RWPE1 (cell line): ENCODE measurements around the gene BAIAP2L2.

Experiments used
- CTCF ChIA-PET: fragments of 350-600 bp; sonication (Branson Sonifier 250); formaldehyde crosslinking; extraction: SDS; loops from one replicate; lab custom pipeline; 2021; lab: Yijun Ruan, JAX
- POLR2A ChIA-PET: fragments of 400-600 bp; formaldehyde crosslinking; extraction: SDS; loops from one replicate; lab custom pipeline; 2020; ENCODE audit warnings: antibody characterized with exemption; ENCODE audit not compliant: low non-redundant PET; lab: Yijun Ruan, JAX
- DNase-seq: peaks from one replicate; pipeline ENCODE4 v3.0.0; 2012; ENCODE audit warnings: low spot score
- H3K27ac ChIP-seq: fragments of 450-650 bp; 2 replicates; pipeline ENCODE4 v1.5.1; 2017
- TF ChIP-seq, protein P1 (sequence below): fragments of 450-650 bp; conservative IDR thresholded peaks from 2 replicates; pipeline ENCODE4 v1.5.1; 2017; ENCODE audit warnings: low read depth, mild to moderate bottlenecking

BAIAP2L2 gene

DNA sequence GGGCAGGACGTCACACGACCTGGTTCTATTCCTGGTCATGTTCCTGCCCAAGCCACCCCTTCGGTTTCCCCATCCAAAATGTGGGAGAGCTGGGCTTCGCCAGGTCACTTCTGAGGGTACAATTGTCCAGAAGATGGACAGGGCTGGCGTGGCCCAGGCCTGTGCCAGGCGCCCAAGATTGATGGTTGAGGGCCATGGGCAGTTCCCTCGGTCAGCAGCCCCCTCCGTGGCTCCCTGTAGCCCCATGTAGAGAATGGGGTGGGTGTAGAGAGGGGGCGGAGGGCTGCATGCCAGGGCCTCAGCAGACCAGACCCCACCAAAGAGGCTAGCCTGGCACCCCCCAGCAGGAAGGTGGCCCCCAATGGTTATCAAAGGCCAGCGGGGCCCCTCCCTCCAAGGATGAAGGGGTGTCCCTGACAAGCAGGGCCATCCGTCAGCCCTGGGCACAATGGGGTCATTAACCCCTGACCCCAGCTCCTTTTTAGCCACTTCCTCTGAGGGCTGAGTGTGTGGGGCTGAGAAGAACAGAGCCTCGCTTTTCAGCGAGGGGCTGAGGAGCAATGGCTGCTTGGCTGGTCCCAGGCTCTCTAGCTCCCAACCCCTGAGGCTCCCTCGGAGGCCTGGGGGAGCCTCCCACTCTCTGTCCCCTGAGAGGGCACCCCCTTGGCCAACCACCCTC, 64.3 kb downstream of the BAIAP2L2 start:
- TF ChIP-seq, protein P1, sequence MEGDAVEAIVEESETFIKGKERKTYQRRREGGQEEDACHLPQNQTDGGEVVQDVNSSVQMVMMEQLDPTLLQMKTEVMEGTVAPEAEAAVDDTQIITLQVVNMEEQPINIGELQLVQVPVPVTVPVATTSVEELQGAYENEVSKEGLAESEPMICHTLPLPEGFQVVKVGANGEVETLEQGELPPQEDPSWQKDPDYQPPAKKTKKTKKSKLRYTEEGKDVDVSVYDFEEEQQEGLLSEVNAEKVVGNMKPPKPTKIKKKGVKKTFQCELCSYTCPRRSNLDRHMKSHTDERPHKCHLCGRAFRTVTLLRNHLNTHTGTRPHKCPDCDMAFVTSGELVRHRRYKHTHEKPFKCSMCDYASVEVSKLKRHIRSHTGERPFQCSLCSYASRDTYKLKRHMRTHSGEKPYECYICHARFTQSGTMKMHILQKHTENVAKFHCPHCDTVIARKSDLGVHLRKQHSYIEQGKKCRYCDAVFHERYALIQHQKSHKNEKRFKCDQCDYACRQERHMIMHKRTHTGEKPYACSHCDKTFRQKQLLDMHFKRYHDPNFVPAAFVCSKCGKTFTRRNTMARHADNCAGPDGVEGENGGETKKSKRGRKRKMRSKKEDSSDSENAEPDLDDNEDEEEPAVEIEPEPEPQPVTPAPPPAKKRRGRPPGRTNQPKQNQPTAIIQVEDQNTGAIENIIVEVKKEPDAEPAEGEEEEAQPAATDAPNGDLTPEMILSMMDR = no peak
- DNase-seq = no peak
- POLR2A ChIA-PET = no interaction called here
- CTCF ChIA-PET = no interaction called here
- no peak overlapping the region for H3K27ac ChIP-seq

DNA sequence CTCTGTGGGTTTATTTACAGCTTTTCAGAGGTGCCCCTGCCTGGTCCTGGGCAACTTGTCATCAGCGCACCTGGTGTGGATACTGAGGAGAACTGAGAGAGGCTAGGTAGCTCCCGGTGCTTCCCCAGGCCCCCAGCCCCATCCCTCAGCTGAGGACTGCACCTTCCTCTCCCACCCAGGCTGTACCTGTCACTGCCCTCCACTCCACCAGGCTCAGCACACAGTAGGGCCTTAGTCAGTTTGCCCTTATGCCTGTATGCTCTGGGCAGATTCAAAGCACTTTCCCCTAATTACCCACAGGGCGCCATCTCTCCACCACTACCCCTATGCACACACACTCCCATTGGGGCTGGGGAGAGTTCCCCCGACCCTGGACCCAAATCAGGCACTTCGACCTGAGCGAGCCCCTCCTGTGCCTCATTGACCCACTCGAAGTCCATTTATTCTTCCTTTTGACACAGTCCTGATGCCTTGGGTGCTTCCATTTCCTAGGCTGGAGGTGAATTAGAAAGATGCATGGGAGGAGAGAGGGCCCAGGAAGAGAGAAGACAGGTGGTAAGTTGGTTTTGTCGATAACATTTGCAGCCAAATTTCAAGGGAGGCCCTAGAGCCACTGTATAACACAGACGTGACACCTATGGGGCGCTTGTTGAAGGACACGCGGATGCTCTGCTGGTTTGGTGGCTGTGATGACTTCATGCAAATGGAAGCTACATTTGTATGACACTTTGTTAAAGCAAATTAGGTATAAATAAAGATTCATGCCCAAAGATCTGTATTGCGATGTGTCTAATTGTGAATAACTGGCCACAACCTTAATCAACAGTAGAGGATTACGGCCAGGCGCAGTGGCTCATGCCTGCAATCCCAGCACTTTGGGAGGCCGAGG, 67.1 kb downstream of the BAIAP2L2 start:
- no peak overlapping the region for H3K27ac ChIP-seq
- ChIA-PET CTCF (no interaction called here), POLR2A (no interaction called here)
- DNase-seq = no peak
- TF ChIP-seq, protein P1 = no peak

DNA sequence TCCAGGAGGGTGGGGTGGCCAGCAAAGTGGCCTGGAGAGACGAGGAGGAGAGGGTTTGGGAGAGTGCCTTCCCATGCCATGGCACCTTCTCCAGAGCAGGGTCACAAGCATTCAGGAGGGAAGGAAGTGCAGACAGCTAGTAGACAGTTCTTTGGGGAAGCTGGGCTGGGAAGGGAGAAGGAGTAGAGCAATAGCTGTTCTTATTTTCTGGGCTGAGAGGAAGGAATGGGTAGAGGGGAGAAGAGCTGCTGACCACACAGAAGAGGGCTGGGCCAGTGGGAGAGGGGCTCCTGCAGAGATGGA, 68.0 kb downstream of the BAIAP2L2 start:
- ChIA-PET CTCF (no interaction called here), POLR2A (no interaction called here)
- DNase-seq = no peak
- TF ChIP-seq, protein P1 = no peak
- H3K27ac ChIP-seq = no peak overlapping the region

- TF ChIP-seq, protein P1 = no peak
- ChIA-PET POLR2A (no interaction called here), CTCF (no interaction called here)
- DNase-seq = no peak
- no peak overlapping the region for H3K27ac ChIP-seq
Observed at GRCh38 chr22:38041760-38042487, 68.6 kb downstream of the BAIAP2L2 start.

DNA sequence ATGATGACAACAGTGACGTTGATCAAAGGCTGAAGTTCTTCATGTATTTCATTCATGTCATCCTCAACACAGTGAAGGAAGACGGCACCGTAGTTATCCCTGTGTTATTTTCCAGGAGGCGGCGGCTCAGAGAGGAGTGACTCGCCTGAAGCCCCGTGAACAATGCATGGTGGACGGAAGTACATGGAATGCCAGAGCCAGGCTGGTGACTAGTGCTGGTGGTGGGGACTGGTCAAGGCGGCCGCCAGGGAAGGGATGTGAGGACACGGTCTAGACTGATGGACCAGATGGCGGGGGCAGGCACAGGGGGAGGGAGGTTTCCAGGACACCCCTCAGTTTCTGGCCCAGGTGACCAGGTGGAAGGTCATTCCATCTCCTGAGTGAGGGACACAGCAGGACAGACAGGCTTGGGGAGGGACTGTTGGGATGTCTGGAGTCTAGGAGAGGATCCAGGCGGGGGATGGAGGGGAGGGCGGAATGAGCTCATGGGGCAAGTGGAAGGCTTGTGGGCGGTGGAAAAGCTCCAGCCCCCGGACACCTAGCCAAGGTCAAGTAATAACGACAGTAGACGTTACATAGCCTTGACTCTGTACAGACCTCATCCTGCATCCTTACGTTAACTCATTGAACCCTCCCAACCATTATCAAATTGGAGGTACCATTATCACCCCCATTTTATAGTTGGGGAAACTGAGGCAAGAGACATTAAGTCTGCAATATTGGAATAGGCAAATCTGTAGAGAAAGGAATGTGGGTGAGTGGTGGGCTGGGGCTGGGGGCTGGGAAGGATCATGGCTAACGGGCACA, 69.3 kb downstream of the BAIAP2L2 start:
- no peak for DNase-seq
- TF ChIP-seq, protein P1 = no peak
- ChIA-PET POLR2A (no interaction called here), CTCF (no interaction called here)
- H3K27ac ChIP-seq = no peak overlapping the region
